Tibial artery (tissue), 4 donors: ENCODE data around the gene PDZRN4.

ENCODE experiments used
- DNase-seq, 2 donors: peaks; one replicate each; pipeline ENCODE4 v3.0.0-alpha.2; 2019
- H3K27ac ChIP-seq, 2 donors: fragments of 200-600 bp; sonication (generic) in 1 of 2; 1 replicate in 1 of 2; 2 replicates in 1 of 2; pipeline ENCODE4 v1.5.1; 2018 to 2019; ENCODE audit warnings: mild to moderate bottlenecking in 1 of 2
- H3K27me3 ChIP-seq, 2 donors: fragments of 200-600 bp; sonication (generic) in 1 of 2; one replicate each; pipeline versions ENCODE4 v1.5.1 to v1.6.0; 2016 to 2019
- H3K36me3 ChIP-seq, 3 donors: fragments of 200-600 bp; sonication (generic) in 2 of 3; one replicate each; pipeline ENCODE4 v1.5.1; 2016 to 2019; ENCODE audit warnings: mild to moderate bottlenecking in 2 of 3
- H3K4me1 ChIP-seq, 4 donors: fragments of 200-600 bp; sonication (generic) in 2 of 4; 1 replicate in 3 of 4; 2 replicates in 1 of 4; pipeline ENCODE4 v1.5.1; 2016 to 2019
- H3K4me3 ChIP-seq, 2 donors: fragments of 200-600 bp; sonication (generic) in 1 of 2; 1 replicate in 1 of 2; 2 replicates in 1 of 2; pipeline ENCODE4 v1.5.1; 2018 to 2019; ENCODE audit warnings: mild to moderate bottlenecking in 2 of 2
- H3K9me3 ChIP-seq, 3 donors: fragments of 200-600 bp; sonication (generic) in 1 of 3; one replicate each; pipeline ENCODE4 v1.5.1; 2016 to 2019
- CTCF ChIP-seq, 2 experiments: fragments of 200-600 bp in 1 of 2; fragments of 450-650 bp in 1 of 2; IDR thresholded peaks; one replicate each; pipeline ENCODE4 v1.5.1; 2017 to 2019; ENCODE audit warnings: antibody characterized with exemption in 2 of 2, mild to moderate bottlenecking in 1 of 2, moderate library complexity in 1 of 2
- intact Hi-C: fragments of 100-400 bp; cut with DNase I; formaldehyde crosslinking; loops from one replicate; pipeline ENCODE4 v1.15.0; 2023; ENCODE audit warnings: low total_unique reads

The PDZRN4 gene

GRCh38 chr12:41188058-41188840, at the start of gene PDZRN4:
Gene PDZRN4, plus strand, starts transcription at chr12:41188320.
- TF ChIP-seq CTCF (IDR thresholded peaks at IDR 0.05), result peak in 1 of 2 experiments; percentile 13
- Histone ChIP-seq H3K36me3 (no peaks in the 10 kb centered on the region), H3K27ac (peak within 1 kb of the TSS; percentile 91 to 92), H3K27me3 (no peaks in the 10 kb centered on the region), H3K4me1 (peaks cover 0 to 59% (median 8%) of the 10 kb centered on the region in 4 donors), H3K9me3 (no peaks in the 10 kb centered on the region), H3K4me3 (peak within 1 kb of the TSS; percentile 69 to 78)
- DNase-seq, result peak; percentile 42 to 81
- intact Hi-C loops, result no loop called here

GRCh38 chr12:41140117-41140516, 48.0 kb upstream of the PDZRN4 start:
- intact Hi-C loops, result no loop called here
- DNase-seq, result no peak
- Histone ChIP-seq H3K36me3 (no peaks in the 10 kb centered on the region), H3K9me3 (no peaks in the 10 kb centered on the region), H3K27me3 (no peaks in the 10 kb centered on the region), H3K27ac (peak overlapping the region; percentile 62 to 77), H3K4me1 (peaks cover 0 to 40% (median 23%) of the 10 kb centered on the region in 4 donors), H3K4me3 (no peak overlapping the region)
- TF ChIP-seq CTCF (IDR thresholded peaks at IDR 0.05), result no peak

GRCh38 chr12:41141104-41141503, 47.0 kb upstream of the PDZRN4 start:
- H3K4me1 ChIP-seq, result peaks cover 0 to 50% (median 28%) of the 10 kb centered on the region in 4 donors
- H3K4me3 ChIP-seq, result no peak overlapping the region
- TF ChIP-seq CTCF (IDR thresholded peaks at IDR 0.05), result no peak
- peak overlapping the region; percentile 62 to 77 for H3K27ac ChIP-seq
- H3K9me3 ChIP-seq, result no peaks in the 10 kb centered on the region
- DNase-seq, result no peak
- H3K36me3 ChIP-seq, result no peaks in the 10 kb centered on the region
- intact Hi-C loops, result no loop called here
- no peaks in the 10 kb centered on the region for H3K27me3 ChIP-seq

- no peaks in the 10 kb centered on the region for H3K9me3 ChIP-seq
- no peak for TF ChIP-seq CTCF (IDR thresholded peaks at IDR 0.05)
- H3K4me1 ChIP-seq, result peaks cover 0 to 52% (median 28%) of the 10 kb centered on the region in 4 donors
- DNase-seq, result no peak
- no peaks in the 10 kb centered on the region for H3K36me3 ChIP-seq
- H3K27me3 ChIP-seq, result no peaks in the 10 kb centered on the region
- peak overlapping the region in 1 of 2 donors; percentile 77 for H3K27ac ChIP-seq
- intact Hi-C loops, result no loop called here
- H3K4me3 ChIP-seq, result no peak overlapping the region
These were observed 45.7 kb upstream of the PDZRN4 start for GRCh38 chr12:41142376-41142775.

- Histone ChIP-seq H3K4me3 (no peak overlapping the region), H3K27me3 (no peaks in the 10 kb centered on the region), H3K36me3 (no peaks in the 10 kb centered on the region), H3K27ac (no peak overlapping the region), H3K9me3 (no peaks in the 10 kb centered on the region), H3K4me1 (no peaks in the 10 kb centered on the region)
- TF ChIP-seq CTCF (IDR thresholded peaks at IDR 0.05), result no peak
- intact Hi-C loops, result no loop called here
- no peak for DNase-seq
These were observed 36.3 kb upstream of the PDZRN4 start for GRCh38 chr12:41151793-41152192.
